NCI-H146 treated with DMSO at 0.1 percent for 48 hours (cell line): Measurements from ENCODE around the gene UCK2.

Source experiments
- DNase-seq: peaks from one replicate; lab custom pipeline; 2025; ENCODE audit not compliant: unreplicated experiment; lab: John Stamatoyannopoulos, UW

UCK2 gene

DNA sequence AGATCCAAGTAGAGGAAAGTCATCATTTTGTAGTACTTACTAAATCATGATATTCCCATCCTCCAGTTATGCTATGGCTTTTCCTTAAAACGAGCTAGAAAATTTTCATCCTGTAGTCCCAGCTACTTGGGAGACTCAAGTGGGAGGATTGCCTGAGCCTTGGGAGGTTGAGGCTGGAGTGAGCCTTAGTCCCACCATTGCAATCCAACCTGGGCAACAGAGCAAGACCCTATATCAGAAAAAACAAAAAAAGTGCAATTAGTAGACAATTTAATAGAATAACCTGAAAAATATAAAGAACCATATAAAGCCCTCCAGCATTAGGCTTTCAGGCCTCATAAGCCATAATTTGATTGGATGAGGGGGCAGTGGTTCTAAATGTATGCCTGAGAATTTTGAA is 6.8 kb downstream of the UCK2 start:
- no peak for DNase-seq

DNA sequence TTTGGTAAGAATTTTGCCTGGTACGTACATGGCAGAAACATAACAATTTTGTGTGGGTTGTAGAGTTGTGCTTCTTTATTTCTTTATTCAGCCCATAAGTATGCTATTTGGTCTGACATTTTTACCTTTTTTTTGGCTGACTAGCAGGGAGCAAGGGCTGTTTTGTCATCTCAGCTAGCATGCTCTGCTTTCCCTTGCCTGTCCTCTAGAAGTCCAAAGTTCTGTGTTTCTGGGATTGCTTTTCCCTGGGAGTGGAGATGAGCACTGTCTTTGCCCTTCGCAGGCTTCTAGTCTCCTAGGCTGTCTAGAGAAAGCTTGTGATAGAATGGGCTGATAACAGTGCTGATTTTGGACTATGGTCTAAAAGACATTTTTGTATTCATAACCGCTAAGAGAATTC is 7.5 kb downstream of the UCK2 start:
- DNase-seq: no peak

DNA sequence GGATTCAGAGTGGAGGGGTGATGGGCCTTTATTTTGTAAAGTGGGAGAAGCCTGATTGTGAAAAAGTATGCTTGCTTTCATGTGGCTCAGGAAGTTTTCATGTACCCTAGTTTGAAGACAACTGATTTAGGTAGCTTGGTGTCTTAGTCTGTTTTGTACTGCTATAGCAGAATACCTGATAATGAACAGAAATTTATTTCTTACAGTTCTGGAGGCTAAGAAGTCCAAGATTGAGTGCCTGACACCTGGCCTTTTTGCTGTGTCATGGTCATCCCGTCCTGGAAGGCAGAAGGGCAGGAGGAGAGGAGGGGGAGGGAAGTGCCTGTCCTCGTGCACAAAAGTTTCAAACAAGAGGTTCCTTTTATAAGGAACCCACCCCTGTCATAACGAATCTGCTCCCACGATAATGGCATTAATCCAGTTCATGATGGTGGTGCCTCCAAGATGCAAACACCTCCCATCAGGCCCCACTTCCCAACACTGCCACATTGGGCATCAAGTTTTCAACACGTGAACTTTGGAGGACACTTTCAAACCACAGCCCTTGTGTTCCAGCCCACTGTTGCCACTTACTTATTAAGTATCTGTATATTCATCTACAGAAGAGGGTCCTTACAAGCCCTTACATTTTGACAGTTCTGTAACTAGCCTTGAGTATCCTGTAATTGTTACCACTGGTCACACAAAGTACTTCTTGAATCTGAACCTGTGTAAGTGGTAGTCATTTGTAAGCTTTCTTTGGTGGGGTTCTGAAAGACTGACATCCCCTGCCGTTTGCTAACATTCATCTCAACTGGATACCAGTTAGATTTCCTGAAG is 9.5 kb downstream of the UCK2 start:
- no peak for DNase-seq

DNA sequence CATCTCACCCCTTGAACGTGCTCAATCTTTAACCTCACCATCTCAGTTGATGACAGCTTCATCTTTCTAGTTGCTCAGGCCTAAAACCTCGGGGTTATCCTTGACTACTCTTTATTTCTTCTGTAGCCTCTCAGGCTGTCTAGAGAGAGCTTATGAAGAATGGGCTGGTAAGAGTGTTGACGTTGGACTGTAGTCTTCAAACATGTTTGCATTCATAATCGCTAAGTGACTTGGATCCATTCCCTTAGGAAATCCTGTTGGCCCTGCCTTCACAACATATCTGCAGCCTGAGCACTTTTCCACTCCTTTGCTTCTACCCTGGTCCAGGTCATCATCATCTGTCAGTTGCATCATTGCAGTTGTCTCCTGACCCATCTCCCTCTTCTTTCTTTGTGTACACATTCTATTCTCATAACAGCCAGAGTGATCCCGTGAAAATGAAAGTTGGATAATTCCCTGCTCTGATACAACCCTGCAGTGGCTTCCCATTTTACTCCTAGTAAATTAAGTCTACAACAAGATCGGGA is 10.5 kb downstream of the UCK2 start:
- DNase-seq: no peak

DNA sequence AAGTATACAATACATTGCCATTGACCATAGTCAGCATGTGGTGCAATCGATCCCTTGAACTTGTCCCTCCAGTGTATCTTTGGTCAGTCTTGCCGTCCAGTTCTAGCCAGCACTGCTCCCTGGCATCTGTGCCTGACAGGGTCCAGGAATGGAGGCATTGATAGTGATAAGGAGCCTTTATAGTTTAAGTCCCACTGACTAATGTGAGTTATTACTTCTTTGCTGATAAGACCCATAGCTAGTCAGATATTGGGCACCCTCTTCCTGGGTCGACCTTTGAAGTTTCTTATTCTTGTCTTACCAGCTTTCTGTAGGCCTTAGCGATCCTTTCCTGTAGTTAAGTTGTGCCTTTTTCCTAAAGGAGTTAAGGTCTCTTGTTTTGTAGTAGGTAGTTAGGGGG is 13.0 kb downstream of the UCK2 start:
- no peak for DNase-seq

DNA sequence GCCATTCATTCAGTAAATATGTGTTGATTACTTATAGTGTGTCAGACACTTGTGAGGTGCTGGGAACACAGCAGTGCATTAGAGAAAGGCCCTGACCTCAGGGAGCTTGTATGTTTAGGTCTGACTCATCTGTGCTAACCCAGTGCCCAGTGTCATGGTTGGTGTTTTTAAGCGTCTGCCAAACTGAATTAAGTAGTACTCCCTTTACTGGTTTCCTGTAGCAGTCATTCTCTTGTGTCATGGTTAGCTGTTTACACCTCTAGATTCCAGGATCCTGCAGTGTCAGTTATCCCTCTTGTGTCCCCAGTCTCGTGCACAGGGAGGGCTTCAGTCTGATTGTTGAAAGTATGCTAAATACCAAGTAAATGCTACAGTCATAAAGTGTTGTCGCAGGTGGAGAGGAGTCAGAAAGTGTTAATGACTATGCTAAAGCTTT is 14.2 kb downstream of the UCK2 start:
- DNase-seq: no peak

DNA sequence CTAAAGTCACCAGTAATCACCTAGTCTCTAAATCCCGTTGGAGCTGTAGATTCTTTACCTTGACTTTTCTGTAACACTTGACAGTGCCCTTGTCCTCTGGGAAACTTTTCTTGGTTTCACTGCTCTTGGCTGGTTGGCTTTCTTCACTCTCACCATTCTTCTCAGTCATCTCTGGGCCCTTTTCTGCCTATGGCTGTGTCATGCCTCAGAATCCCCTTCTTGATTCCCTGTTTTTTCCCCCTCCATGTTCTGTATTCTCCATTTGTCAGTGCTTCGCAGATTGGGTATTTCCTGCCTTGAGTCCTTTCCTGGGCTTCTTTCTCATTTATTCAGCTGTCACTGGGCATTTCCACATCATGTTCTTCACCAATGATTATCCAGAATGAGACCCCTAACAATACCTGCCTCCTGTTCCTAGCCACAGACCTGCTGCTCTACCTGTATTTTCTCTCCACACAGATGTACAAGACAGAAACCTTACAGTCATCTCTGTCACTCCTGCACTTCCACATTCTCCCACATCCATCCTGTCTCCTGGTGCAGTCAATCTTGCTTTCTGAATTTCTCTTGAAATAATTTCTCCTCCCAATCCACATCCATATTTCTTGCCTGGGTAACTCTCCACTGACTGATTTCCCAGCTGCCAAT is 14.7 kb downstream of the UCK2 start:
- DNase-seq: no peak

DNA sequence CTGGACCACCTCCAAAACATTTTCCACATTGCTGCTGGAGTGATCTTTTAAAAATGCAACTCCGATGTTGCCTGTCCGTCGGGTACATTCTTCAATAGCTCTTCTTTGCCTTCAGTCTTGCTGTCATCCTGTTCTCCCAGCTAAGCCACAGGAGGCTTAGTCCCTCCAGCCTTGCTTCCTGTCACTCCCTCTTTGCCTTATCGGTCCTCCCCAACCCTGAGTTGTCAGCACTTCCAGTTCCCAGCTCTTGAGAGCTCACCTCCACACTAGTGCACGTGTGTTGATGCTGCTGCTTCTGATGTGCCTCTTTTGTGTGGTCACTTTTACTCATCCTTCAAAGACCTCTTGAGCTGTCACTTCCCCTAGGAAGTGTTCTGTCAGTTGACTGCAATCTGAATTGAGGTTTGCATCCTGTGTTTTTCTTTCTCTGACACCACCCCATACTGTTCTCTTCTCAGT is 15.3 kb downstream of the UCK2 start:
- no peak for DNase-seq

DNA sequence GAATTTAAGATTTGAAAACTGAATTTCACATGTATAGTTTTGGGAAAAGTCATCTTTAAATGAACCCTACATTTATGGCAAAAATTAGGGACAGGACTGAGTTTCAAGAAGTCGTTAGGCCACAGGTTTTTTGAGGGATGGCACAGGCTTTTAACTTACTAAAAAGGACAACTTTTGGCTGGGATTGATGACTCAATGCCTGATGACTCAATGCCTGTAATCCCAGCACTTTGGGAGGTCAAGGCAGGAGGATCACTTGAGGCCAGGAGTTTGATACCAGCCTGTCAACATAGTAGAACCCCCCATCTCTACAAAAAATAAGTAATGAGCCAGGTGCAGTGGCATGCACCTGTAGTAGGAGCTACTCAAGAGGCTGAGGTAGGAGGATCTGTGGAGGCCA is 15.9 kb downstream of the UCK2 start:
- no peak for DNase-seq

DNA sequence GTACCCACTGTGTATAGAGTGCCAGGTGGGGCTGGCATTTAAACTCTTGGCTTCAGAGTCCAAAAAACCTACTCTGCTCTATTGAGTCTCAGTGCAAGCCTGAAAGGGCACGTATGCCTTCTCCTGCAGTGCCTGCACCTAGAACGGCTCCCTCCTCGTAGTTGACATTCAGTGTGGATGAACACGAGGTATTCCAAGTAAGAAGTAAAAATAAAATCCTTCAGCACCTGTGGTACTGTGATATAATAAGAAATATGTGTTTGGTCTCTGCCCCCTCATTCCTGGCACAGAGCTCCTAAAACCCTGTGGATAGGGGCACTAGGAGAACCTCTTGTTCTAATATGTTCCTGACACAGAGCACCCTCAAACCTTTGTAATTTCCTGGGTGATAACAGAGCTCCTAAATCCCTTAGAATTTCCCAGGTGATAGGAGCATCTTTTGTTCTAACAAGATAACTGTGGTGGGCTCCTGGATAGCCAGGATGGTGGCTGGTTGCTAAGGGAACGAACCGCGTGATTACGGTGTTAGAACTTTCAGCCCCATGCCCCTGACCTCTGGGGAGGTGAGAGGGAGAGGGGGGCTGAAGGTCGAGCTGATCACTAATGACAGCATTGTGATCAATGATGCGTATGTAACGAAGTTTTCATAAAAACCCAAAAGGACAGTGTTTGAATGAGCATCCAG is 16.8 kb downstream of the UCK2 start:
- no peak for DNase-seq

DNA sequence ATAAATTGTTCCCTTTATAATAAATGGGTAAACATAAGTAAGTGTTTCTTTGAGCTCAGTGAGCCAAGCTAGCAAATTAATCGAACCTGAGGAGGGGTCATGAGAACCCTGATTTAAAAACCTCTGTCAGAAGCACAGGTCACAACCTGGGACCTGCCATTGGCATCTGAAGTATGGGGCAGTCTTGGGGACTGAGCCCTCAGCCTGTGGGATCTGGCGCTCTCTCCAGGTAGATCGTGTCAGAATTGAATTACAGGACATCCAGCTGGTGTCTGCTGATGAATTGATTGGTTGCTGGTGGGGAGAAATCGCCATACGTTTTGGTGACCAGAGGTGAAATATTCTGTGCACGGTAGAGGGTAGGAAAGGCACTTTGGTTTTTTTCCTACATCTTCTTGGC is 17.5 kb downstream of the UCK2 start:
- no peak for DNase-seq

DNA sequence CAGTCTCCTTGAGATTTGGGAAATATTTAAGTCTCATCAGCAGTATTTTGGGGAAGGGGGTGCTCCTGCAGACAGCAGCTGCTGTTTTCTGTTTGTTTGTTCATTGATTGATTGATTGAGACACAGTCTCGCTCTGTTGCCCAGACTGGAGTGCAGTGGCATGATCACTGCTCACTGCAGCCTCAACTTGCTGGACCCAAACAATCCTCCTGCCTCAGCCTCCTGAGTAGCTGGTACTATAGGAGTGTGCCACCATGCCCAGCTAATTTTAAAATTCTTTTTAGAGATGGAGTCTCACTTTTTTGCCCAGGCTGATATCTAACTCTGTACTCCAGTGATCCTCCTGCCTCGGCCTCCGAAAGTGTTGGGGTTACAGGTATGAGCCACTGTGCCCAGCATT is 18.2 kb downstream of the UCK2 start:
- DNase-seq: no peak

DNA sequence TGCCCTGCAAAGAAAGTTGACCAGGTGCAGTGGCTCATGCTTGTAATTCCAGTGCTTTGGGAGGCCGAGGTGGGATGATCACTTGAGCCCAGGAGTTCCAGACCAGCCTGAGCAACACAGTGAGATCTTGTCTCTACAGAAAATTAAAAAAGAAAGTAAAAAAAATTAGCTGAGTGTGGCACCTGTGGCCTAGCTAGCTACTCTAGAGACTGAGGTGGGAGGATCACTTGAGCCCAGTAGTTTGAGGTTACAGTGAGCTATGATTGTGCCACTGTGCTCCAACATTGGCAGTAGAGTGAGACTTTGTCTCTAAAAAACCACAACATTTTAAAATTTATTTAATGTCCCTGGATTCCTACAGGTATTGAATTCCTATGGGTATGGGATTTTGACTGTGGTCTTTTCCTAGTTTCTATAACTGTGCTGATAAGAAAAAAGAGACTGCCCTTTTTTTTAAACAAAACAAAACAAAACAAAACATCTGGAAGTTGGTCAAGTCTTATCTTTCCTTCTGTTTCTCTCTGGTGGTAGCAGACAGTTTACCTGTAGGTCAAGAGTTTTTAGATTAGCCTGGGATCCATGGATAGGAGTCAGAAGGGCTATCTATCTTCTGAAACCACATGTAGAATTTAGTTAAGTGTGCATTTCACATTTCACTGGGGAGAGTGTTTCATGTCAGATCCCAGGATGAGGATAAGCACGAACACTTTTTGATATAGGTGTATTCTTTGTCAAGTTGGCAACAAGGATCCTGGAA is 18.8 kb downstream of the UCK2 start:
- no peak for DNase-seq

DNA sequence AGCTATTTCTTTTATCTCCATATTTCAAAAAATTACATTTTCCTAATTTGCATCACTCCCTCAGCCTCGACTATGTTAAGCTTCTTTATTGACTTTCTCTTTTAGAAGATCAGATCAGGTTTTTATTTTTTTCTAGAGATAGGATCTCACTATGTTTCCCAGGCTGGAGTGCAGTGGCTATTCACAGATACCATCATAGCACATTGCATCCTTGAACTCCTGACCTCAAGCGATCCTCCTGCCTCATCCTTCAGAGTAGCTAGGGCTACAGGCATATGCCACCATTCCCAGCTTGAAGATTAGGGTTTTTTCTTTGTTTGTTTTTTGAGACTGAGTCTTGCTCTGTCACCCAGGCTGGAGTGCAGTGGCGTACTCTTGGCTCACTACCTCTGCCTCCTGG is 20.1 kb downstream of the UCK2 start:
- DNase-seq: no peak

DNA sequence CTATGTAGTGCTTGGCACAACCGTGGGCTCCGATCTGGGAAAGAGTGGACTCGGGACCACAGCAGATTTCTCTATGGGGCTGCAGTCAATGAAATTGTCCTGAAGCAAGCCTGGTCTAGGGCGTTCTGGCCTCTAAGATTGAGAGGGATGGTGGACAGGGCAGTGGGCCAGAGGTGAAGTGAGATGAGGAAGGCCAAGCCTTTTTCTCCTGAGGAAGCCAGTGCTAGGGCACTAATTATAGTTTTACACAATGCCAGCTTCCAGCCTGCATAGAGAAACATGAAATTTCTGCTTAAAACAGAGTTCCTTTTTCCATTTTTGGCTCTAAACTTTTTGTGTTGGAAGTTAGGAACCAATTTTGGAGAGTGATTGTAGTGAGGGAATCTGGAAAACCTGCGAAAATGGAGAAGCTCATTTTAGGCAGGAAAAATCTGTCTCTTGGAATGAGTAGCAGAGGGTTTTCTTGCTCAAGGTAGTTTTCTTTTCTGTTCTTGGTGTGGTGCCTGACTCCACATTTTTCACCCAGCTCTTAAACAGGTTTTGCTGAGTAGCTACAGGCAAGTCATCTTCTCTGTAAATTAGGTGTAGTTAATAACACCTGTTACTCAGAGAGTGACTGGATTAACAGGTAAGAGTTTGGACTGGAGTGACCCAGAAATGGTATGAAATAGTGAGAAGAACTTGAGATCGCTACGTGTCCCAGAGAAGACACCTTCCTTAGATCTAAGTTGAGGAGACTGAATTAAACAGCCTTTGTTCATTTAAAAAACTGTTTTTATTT is 22.1 kb downstream of the UCK2 start:
- no peak for DNase-seq

DNA sequence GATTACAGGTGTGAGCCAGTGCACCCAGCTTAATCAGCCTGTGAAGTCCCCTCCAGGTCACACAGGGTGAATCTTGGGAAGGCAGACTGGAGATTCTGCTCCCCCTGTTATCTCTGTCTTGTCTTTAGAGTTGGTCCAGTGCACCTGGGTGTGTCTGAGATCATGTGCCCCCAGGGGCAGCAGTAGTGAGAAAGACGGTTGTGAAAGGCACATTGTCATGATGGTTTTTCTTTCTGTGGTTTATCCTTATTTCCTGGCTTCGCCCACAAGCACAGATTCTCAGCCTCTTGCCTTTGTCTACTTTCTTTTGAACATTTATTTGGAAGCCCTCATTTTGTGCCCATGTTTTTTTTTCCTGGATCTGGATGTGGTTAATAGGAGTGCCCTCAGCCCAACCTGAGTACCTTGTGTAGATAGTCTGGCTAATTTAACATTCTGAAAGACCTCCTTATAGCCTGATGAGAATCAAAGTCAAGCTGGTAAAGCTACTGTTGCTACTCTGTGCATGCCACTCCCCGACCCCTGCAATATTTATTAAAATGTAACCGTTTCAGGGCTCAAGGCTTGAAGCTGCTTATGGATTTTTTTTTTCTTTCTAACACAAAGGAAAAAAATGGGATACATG is 23.7 kb downstream of the UCK2 start:
- DNase-seq: no peak

DNA sequence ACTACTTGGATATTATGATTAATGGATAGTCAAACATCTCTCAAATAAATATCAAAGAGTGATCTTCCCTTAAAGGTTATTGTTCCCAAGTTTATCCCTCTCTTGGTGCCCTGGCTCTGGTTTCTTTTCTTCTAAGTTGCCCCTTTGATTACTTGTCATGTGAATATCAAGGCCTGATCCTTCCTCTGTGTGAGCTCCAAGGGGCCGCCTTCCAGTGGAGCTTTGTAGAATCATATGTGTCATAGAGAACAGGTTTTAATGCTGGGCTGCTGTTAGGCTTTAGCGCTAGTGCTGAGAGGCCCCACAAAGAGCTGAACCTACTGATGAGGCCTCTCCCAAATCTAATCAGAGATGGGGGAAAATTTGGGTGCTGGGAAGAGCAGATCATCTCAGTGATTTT is 25.5 kb downstream of the UCK2 start:
- no peak for DNase-seq

DNA sequence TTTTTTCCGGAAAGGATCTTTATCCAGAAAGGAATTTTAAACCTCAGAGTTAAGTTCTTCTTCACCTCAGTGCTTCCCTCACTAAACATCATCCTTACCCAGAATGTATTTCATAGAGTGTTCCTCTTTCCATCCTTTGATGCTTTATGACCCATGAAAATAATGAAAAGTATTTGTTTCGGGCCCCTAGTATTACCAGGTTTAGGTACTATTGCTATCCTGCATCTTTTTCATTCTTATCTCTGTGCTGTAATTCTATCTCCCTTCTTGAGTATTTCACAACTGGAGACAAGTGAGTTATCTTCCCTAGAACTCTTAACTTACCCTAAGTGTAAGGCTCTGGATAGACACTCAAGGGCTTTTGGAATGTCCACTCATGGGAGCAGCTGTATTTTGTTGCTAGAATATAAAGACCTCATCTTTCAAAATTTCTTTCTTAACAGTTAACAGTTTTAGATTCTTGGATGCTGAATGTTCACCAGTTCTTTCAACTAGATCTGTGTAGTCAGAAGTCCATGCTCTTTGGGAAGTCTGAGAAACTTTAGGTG is 26.2 kb downstream of the UCK2 start:
- DNase-seq: no peak

DNA sequence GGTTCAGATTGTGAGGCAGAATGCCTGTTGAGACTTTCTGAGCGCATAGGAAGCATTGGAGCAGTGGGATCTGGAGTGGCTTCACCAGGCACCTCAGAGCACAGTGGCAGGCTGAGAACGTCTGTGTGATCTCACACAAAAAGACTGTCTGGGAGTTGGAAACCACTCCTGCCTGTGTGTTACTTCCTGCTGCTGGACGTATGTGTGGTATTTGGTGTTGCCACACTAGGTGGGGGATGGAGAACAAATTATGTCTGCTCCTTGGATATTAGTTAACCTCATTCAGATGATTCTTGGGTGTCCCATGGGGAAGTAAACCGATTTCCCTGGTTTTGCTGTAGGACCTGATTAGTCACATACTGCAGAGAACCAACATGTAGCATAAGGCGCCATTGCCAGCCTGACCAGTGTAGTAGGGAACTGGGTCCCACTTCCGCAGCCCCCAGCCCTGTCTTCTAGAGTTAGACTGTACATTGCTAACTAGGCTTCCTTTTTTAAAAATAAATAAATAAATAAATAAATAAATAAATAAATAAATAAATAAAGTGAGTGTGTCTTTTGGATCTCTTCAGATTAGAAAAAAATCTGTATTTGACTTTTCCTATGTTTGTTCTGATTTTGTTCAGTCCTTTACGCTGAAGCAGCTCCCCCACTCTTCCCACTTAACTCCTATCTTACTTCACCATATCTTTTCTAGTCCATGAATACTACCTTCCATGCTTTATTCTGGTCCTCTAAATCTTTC is 26.9 kb downstream of the UCK2 start:
- no peak for DNase-seq
